ENCODE measurements around the gene RPH3AL.
"Not testable (repeated sequence)": the region's sequence is repeated elsewhere in the genome, so short reads cannot be mapped to it uniquely, and the experiment has no call there.

RPH3AL gene

GRCh38 chr17:378068-378467 lies 25.5 kb upstream of the RPH3AL start:
- DNase-seq, result no peak

GRCh38 chr17:376936-377863 lies 24.6 kb upstream of the RPH3AL start:
- no peak for DNase-seq

GRCh38 chr17:373613-374230 lies 21.1 kb upstream of the RPH3AL start:
- no peak for DNase-seq

- no peak for DNase-seq
These were observed 19.8 kb upstream of the RPH3AL start for GRCh38 chr17:372157-373152.

- DNase-seq, result no peak
These were observed 19.0 kb upstream of the RPH3AL start for GRCh38 chr17:371583-371982.

GRCh38 chr17:367656-368055 lies 15.0 kb upstream of the RPH3AL start:
- DNase-seq, result not testable (repeated sequence)

- DNase-seq, result not testable (repeated sequence)
These were observed 14.3 kb upstream of the RPH3AL start for GRCh38 chr17:366657-367615.

GRCh38 chr17:364766-365165 lies 12.2 kb upstream of the RPH3AL start:
- no peak for DNase-seq

GRCh38 chr17:364308-364707 lies 11.7 kb upstream of the RPH3AL start:
- no peak for DNase-seq

GRCh38 chr17:362721-363120 lies 10.1 kb upstream of the RPH3AL start:
- DNase-seq, result no peak

- DNase-seq, result no peak
These were observed 7.6 kb upstream of the RPH3AL start for GRCh38 chr17:360092-360750.

- DNase-seq, result no peak
These were observed 6.0 kb upstream of the RPH3AL start for GRCh38 chr17:358491-359151.

- no peak for DNase-seq
These were observed 5.0 kb upstream of the RPH3AL start for GRCh38 chr17:357644-358043.

GRCh38 chr17:356671-357434 lies 4.2 kb upstream of the RPH3AL start:
- no peak for DNase-seq

- no peak for DNase-seq
These were observed 2.3 kb upstream of the RPH3AL start for GRCh38 chr17:354651-355556.

- DNase-seq, result no peak
These were observed 1.2 kb upstream of the RPH3AL start for GRCh38 chr17:353838-354234.

- no peak for DNase-seq
These were observed 718 bp upstream of the RPH3AL start for GRCh38 chr17:353213-353837.

- no peak for DNase-seq
These were observed 659 bp downstream of the RPH3AL start for GRCh38 chr17:351875-352420.
